ENCODE measurements around the gene ISG15. TPM values are rescaled to one million over a fixed set of nuclear protein-coding genes. Genes with fewer than 3 reads are reported as not detected.

Gene ISG15
- total RNA-seq, 4 donors from 2014 or later: 20.0 to 73.3 (median 33.8) TPM

DNA sequence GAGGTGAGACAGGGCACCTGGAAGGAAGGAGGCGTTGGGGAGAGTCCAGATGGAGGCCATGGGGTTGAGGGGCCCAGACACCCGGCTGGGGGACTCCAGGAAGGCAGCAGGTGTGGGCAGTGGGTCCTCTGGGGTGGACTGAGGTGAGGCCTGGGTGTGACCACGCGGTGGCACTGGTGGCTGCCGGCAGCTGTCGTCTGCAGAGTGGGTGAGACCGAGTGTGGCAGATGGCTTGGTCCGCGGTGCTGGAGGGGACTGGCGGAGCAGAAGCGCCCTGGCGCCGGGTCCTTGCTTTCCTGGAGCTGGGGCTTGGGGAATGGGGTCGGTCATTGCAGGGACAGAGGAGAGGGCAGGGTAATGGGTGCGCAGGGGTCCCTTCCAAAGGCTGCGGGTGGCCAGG, 19.1 kb downstream of the ISG15 start:
- TF ChIP-seq, protein P1, sequence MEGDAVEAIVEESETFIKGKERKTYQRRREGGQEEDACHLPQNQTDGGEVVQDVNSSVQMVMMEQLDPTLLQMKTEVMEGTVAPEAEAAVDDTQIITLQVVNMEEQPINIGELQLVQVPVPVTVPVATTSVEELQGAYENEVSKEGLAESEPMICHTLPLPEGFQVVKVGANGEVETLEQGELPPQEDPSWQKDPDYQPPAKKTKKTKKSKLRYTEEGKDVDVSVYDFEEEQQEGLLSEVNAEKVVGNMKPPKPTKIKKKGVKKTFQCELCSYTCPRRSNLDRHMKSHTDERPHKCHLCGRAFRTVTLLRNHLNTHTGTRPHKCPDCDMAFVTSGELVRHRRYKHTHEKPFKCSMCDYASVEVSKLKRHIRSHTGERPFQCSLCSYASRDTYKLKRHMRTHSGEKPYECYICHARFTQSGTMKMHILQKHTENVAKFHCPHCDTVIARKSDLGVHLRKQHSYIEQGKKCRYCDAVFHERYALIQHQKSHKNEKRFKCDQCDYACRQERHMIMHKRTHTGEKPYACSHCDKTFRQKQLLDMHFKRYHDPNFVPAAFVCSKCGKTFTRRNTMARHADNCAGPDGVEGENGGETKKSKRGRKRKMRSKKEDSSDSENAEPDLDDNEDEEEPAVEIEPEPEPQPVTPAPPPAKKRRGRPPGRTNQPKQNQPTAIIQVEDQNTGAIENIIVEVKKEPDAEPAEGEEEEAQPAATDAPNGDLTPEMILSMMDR (IDR thresholded peaks at IDR 0.05; ENCODE audit: low read depth): no peak

DNA sequence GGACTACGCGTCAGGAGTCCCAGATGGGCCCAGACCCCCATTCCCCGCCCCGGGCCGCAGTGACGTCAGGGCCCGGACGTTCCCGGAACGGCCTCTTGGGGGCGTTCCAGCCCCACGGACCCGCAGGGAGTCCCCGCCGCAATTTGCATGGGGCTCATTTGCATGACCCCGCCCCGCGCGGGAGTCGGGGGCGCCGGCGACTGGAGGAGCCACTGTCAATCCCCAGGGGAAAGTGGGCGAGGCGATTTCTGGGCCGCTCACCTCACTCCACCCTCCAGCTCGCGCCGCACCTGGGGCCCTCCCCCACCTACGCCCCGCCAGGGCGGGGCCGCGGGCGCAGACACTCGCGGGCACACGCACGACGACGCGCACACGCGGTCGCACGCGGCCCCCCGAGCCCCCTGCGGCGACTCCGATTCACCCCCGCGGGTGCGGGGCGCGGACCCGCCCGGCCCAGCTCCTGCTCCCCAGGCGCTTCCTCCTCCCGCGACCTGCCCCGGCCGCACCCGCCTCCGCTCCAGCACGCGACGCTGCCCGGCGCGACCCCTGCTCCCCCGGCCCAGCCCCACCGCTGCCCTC, 19.8 kb downstream of the ISG15 start:
- TF ChIP-seq, protein P1 (IDR thresholded peaks at IDR 0.05; ENCODE audit: low read depth): no peak

DNA sequence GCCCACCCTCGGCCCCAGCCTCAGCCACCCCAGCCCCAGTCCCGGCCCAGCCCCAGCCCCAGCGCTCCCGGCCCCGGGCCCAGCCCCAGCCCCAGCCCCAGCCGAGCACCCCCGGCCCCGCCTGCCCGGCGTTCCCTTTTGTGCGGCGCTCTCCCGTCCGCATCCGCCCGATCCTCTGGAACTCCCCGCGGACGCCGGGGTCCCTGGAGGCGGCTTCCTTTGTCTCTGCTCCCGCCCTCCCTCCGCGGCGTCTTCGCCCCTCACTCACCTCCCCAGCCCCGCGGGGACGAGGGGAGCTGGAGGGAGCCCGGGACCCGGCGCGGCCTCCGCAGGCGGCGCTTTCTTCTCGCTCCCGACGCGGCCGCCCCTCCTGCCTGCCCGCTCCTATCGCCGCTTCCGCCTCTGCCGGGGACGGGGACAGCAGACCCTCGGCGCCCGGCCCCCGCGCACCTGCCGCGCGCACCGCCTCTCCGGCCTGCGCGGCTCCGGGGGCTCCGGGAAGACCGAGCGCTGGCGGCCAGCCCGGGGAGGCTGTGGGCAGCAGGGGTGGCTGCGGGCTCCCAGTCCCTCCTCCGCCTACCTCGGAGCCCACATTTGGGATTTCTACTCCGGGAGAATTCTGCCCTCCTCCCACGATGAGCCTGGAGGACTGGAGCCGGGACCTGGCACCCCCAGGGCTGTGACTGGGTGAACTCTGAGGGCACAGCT, 20.6 kb downstream of the ISG15 start:
- TF ChIP-seq, protein P1 (IDR thresholded peaks at IDR 0.05; ENCODE audit: low read depth): no peak

DNA sequence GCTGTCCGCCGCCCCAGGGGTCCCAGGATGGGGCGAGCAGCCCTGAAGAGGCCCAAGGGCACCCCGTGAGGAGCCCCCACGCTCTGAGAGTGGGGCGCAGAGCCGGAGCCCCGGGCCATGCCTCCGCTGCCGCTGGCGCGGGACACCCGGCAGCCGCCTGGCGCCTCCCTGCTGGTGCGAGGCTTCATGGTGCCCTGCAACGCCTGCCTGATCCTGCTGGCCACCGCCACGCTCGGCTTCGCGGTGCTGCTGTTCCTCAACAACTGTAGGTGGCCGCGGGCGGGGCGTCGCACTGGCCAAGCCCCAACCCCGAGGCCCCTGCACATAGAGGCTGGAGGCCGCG, 21.1 kb downstream of the ISG15 start:
- TF ChIP-seq, protein P1 (IDR thresholded peaks at IDR 0.05; ENCODE audit: low read depth): no peak

DNA sequence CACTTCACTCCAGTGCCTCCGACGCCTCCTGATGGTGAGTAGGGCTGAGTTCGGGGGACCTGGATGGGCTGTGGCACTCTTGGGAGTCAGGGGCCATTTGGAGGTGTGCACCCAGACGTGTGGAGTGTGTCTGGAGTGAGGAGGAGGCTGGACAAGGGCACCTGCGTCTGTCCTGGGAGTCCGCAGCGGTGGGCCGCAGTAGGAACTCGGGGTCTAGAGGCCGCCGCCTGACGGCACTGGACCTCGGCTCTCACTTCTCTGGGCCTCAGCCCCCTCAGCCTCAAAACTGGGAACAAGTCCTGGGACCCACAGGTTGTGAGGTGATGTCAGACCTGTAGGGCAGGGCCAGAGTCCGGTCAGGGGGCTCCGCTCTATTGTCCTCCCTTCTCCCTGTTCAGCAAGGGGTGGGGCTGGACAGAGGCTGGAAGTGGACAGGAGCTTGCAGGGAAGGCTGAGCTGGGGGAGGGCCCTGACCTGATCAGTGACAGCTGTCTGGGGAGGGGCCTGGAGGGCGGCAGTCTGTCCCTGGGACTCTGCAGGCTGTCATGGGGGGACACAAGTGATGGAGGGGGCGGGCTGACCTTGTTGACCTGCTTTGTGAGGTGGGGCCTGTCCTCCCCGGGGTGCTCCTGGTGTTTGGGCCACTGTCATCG, 22.1 kb downstream of the ISG15 start:
- TF ChIP-seq, protein P1 (IDR thresholded peaks at IDR 0.05; ENCODE audit: low read depth): no peak

DNA sequence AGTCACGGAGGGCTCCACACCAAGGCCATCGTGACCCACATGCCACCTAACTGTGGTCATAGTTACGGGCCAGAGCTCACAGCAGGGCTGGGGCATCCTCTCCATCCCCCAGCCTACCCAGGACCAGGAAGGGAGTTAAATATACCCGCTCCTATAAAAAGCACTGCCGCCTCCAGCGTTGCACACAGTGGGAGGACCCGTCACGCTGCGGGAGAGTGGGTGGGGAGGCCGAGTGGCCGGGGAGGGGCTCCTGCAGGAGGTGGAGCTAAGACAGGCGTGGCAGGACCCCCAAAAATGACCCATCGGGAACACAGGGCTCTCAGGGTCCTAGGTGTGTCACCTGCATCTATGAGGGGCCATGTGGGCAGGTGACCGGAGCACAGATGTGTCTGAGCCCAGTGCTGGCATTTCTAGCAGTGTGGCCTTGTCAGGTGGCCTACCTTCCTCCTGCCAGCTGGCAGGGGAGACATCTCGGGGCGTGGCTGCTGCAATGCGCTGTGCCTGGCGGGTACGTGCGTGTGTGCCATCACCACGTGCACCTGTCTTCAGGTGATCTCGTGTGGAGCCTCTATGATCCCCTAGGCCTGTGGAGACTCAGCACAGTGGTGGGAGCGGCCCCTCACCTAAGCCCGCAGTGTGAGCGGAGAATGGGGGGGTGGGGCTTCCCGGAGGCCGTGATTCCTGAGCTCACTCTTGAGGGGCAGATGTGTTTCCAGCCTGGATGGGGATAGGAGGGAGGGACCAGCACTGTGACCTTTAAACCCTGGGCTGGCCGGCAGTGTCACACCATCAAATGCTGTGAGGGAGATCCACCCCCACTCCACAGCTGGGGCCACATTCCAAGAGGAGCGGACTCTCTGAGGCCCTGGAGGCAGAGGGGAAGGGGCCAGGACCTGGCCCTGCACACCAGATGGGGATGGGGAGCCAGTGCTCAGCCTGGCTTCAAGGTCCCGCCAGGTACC, 24.4 kb downstream of the ISG15 start:
- TF ChIP-seq, protein P1 (IDR thresholded peaks at IDR 0.05; ENCODE audit: low read depth): no peak
